HS-27A (cell line): Measurements from ENCODE around the gene QRICH2.
"Not testable (repeated sequence)": the region's sequence is repeated elsewhere in the genome, so short reads cannot be mapped to it uniquely, and the experiment has no call there.

ENCODE experiments used
- DNase-seq: peaks from one replicate; pipeline ENCODE4 v3.0.0-alpha.2; 2012; ENCODE audit warnings: low read depth, missing footprints

The QRICH2 gene

GRCh38 chr17:76307966-76308338 lies at the start of gene QRICH2:
TSS of gene QRICH2 (minus strand) at chr17:76308276. CDS start at chr17:76307998, 278 bp downstream.
- no peak for DNase-seq

- DNase-seq, result no peak
These were observed 49.6 kb upstream of the QRICH2 start for GRCh38 chr17:76357597-76358158.

- DNase-seq, result no peak
These were observed 48.9 kb upstream of the QRICH2 start for GRCh38 chr17:76356803-76357456.

GRCh38 chr17:76354747-76355310 lies 46.8 kb upstream of the QRICH2 start:
- no peak for DNase-seq

- DNase-seq, result no peak
These were observed 46.2 kb upstream of the QRICH2 start for GRCh38 chr17:76354317-76354729.

- peak; percentile 68 for DNase-seq
These were observed 45.7 kb upstream of the QRICH2 start, which contains the start of gene PRPSAP1 for GRCh38 chr17:76353599-76354316. TSS of gene PRPSAP1 (minus strand) at chr17:76353916. CDS start at chr17:76353703, 213 bp downstream.

- DNase-seq, result no peak
These were observed 45.0 kb upstream of the QRICH2 start for GRCh38 chr17:76353004-76353598.

- no peak for DNase-seq
These were observed 43.5 kb upstream of the QRICH2 start for GRCh38 chr17:76351526-76352071.

- no peak for DNase-seq
These were observed 42.4 kb upstream of the QRICH2 start for GRCh38 chr17:76350463-76350862.

- DNase-seq, result not testable (repeated sequence)
These were observed 38.9 kb upstream of the QRICH2 start for GRCh38 chr17:76346936-76347335.

- DNase-seq, result no peak
These were observed 37.4 kb upstream of the QRICH2 start for GRCh38 chr17:76345377-76345974.

GRCh38 chr17:76343106-76343505 lies 35.0 kb upstream of the QRICH2 start:
- no peak for DNase-seq

- DNase-seq, result no peak
These were observed 33.2 kb upstream of the QRICH2 start for GRCh38 chr17:76341301-76341700.

- DNase-seq, result no peak
These were observed 29.3 kb upstream of the QRICH2 start for GRCh38 chr17:76337413-76337777.

GRCh38 chr17:76336756-76337412 lies 28.8 kb upstream of the QRICH2 start:
- no peak for DNase-seq

- DNase-seq, result no peak
These were observed 27.8 kb upstream of the QRICH2 start for GRCh38 chr17:76335716-76336381.

GRCh38 chr17:76333673-76334505 lies 25.8 kb upstream of the QRICH2 start:
- DNase-seq, result no peak

GRCh38 chr17:76331083-76331482 lies 23.0 kb upstream of the QRICH2 start:
- no peak for DNase-seq

GRCh38 chr17:76329664-76330063 lies 21.6 kb upstream of the QRICH2 start:
- no peak for DNase-seq

GRCh38 chr17:76327696-76328095 lies 19.6 kb upstream of the QRICH2 start:
- DNase-seq, result no peak
